Activated CD8-positive, alpha-beta T cell treated with anti-CD3 and anti-CD28 coated beads for 36 hours (primary cell): ENCODE data around the gene LRG1. TPM values are rescaled to one million over a fixed set of nuclear protein-coding genes. Genes with fewer than 3 reads are reported as not detected.

Source experiments
- ATAC-seq: fragments of 200-7000 bp; cut with Tn5 transposase; one replicate; pipeline ENCODE4 v1.10.0; 2021; ENCODE audit warnings: mild to moderate bottlenecking, moderate library complexity
- CTCF ChIA-PET: fragments of 350-600 bp; sonication (Branson Sonifier 250); formaldehyde crosslinking; loops from one replicate; lab custom pipeline; 2021; ENCODE audit warnings: antibody characterized with exemption; lab: Charles Lee
- POLR2A ChIA-PET: fragments of 350-600 bp; sonication (Branson Sonifier 250); formaldehyde crosslinking; loops from one replicate; lab custom pipeline; 2021; ENCODE audit warnings: antibody characterized with exemption; lab: Charles Lee
- DNase-seq: peaks from one replicate; pipeline ENCODE4 v3.0.0-alpha.2; 2020
- H3K27ac Mint-ChIP-seq: one replicate; pipeline ENCODE4 v1.8.0; 2021; ENCODE audit warnings: mild to moderate bottlenecking, mixed read lengths
- H3K27me3 Mint-ChIP-seq: one replicate; pipeline ENCODE4 v1.8.0; 2021; ENCODE audit warnings: mixed read lengths
- H3K36me3 Mint-ChIP-seq: one replicate; pipeline ENCODE4 v1.8.0; 2021; ENCODE audit warnings: low read depth, mixed read lengths
- H3K4me1 Mint-ChIP-seq: one replicate; pipeline ENCODE4 v1.8.0; 2021; ENCODE audit warnings: low read depth, mixed read lengths
- H3K4me3 Mint-ChIP-seq: one replicate; pipeline ENCODE4 v1.8.0; 2021; ENCODE audit warnings: mild to moderate bottlenecking, moderate library complexity, mixed read lengths
- H3K9me3 Mint-ChIP-seq: one replicate; pipeline ENCODE4 v1.8.0; 2021; ENCODE audit warnings: mixed read lengths
- intact Hi-C: fragments of 100-400 bp; cut with micrococcal nuclease; formaldehyde crosslinking; loops from one replicate; pipeline ENCODE4 v1.10.0; 2022
- total RNA-seq, 2 experiments: library from RNA; stranded (reverse); gene quantifications; one replicate each; pipeline ENCODE4 v1.2.3, GENCODE V29; 2021
- TF ChIP-seq, protein P1 (sequence below): fragments of 200-600 bp; IDR thresholded peaks from one replicate; pipeline ENCODE4 v1.8.0; 2022; ENCODE audit warnings: antibody characterized with exemption, mild to moderate bottlenecking

LRG1 gene
- total RNA-seq, 2 experiments from 2014 or later, result 0.09 TPM; not detected in 1

DNA sequence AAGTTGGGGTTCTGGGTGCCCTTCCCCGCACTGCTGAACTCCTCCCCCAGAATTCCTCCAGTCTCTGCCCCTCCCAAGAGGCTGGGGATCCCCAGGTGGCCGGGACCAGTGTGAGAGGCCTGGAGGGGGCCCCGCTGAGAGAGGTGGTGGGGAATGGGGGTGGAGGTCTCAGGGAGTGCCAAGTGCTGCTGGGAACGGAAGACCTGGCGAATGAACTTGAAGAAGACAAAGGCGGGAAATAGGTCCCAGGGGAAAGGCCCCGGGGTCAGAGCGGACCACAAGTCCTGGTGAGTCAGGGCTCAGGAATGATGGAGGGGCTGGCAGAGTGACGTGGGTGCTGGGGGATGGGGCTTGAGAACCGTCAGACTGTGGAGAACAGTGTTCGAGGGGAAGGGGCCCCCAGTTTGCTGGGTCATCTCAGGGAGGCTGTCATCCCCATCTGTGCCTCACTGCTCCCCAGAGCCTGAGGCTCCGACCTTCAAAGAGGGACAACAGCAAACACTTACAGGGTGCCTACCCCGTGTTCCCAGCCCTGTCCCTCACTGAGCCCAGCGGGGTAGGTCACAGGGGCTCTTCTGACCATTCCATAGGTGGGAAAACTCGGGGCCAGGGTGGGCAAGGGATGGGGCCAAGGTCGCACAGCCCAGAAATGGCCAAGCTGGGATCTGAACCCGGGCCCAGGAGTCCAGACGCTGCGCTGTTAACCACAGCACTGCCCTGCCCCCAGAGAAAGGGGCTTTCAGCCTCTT lies 35.6 kb upstream of the LRG1 start:
- H3K36me3 Mint-ChIP-seq, result no peaks in the 10 kb centered on the region
- ATAC-seq (peak; percentile 53), DNase-seq (peak; percentile 51)
- intact Hi-C loops, result loop anchor here (5.0 kb wide), 1 partner anchor 62 kb away; the partner anchor contains the start of gene TNFAIP8L1
- H3K4me3 Mint-ChIP-seq, result no peak overlapping the region
- no peaks in the 10 kb centered on the region for H3K9me3 Mint-ChIP-seq
- H3K27ac Mint-ChIP-seq, result no peak overlapping the region
- peaks cover 38% of the 10 kb centered on the region for H3K27me3 Mint-ChIP-seq
- CTCF ChIA-PET, result interaction anchor here (0.7 to 4.5 kb wide), 20 partner anchors 7 to 84 kb away, joined by 3 to 53 read pairs (median 6); partner anchors contain the start of gene SEMA6B
- POLR2A ChIA-PET, result interaction anchor here (0.9 kb wide), 1 partner anchor 65 kb away, joined by 3 read pairs; no protein-coding TSS in a partner anchor
- H3K4me1 Mint-ChIP-seq, result peaks cover 6% of the 10 kb centered on the region
- TF ChIP-seq, protein P1, sequence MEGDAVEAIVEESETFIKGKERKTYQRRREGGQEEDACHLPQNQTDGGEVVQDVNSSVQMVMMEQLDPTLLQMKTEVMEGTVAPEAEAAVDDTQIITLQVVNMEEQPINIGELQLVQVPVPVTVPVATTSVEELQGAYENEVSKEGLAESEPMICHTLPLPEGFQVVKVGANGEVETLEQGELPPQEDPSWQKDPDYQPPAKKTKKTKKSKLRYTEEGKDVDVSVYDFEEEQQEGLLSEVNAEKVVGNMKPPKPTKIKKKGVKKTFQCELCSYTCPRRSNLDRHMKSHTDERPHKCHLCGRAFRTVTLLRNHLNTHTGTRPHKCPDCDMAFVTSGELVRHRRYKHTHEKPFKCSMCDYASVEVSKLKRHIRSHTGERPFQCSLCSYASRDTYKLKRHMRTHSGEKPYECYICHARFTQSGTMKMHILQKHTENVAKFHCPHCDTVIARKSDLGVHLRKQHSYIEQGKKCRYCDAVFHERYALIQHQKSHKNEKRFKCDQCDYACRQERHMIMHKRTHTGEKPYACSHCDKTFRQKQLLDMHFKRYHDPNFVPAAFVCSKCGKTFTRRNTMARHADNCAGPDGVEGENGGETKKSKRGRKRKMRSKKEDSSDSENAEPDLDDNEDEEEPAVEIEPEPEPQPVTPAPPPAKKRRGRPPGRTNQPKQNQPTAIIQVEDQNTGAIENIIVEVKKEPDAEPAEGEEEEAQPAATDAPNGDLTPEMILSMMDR, result no peak

GRCh38 chr19:4573682-4574081 lies 33.8 kb upstream of the LRG1 start:
- Mint-ChIP-seq H3K36me3 (no peaks in the 10 kb centered on the region), H3K27me3 (peaks cover 22% of the 10 kb centered on the region), H3K9me3 (no peaks in the 10 kb centered on the region), H3K4me1 (peaks cover 6% of the 10 kb centered on the region), H3K4me3 (no peak overlapping the region), H3K27ac (no peak overlapping the region)
- CTCF ChIA-PET, result interaction anchor here (0.9 to 4.5 kb wide), 4 partner anchors 14 to 63 kb away, joined by 3 to 24 read pairs (median 13); partner anchors contain the start of gene SEMA6B
- TF ChIP-seq, protein P1, result no peak
- DNase-seq, result no peak
- intact Hi-C loops, result no loop called here
- ATAC-seq, result no peak
- POLR2A ChIA-PET, result no interaction called here

GRCh38 chr19:4571305-4571917 lies 31.6 kb upstream of the LRG1 start:
- Mint-ChIP-seq H3K36me3 (no peaks in the 10 kb centered on the region), H3K4me1 (peaks cover 6% of the 10 kb centered on the region), H3K9me3 (no peaks in the 10 kb centered on the region), H3K4me3 (no peak overlapping the region), H3K27ac (no peak overlapping the region), H3K27me3 (peaks cover 12% of the 10 kb centered on the region)
- POLR2A ChIA-PET, result interaction anchor here (0.7 kb wide), 1 partner anchor 16 kb away, joined by 3 read pairs; no protein-coding TSS in a partner anchor
- DNase-seq, result no peak
- TF ChIP-seq, protein P1, result no peak
- no peak for ATAC-seq
- intact Hi-C loops, result no loop called here
- CTCF ChIA-PET, result interaction anchor here (0.8 to 6.4 kb wide), 4 partner anchors 13 to 66 kb away, joined by 3 to 80 read pairs (median 12); no protein-coding TSS in a partner anchor

GRCh38 chr19:4570916-4571304 lies 31.1 kb upstream of the LRG1 start:
- DNase-seq, result no peak
- ChIA-PET CTCF (interaction anchor here (0.8 to 6.4 kb wide), 5 partner anchors 12 to 66 kb away, joined by 3 to 80 read pairs (median 7); no protein-coding TSS in a partner anchor), POLR2A (no interaction called here)
- intact Hi-C loops, result no loop called here
- Mint-ChIP-seq H3K36me3 (no peaks in the 10 kb centered on the region), H3K4me3 (no peak overlapping the region), H3K27me3 (peaks cover 7% of the 10 kb centered on the region), H3K4me1 (peaks cover 5% of the 10 kb centered on the region), H3K27ac (no peak overlapping the region), H3K9me3 (no peaks in the 10 kb centered on the region)
- no peak for ATAC-seq
- TF ChIP-seq, protein P1, result no peak
